Measurements from ENCODE around the gene CX3CR1. TPM values are rescaled to one million over a fixed set of nuclear protein-coding genes. Genes with fewer than 3 reads are reported as not detected.

Gene CX3CR1, protein sequence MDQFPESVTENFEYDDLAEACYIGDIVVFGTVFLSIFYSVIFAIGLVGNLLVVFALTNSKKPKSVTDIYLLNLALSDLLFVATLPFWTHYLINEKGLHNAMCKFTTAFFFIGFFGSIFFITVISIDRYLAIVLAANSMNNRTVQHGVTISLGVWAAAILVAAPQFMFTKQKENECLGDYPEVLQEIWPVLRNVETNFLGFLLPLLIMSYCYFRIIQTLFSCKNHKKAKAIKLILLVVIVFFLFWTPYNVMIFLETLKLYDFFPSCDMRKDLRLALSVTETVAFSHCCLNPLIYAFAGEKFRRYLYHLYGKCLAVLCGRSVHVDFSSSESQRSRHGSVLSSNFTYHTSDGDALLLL
- total RNA-seq = not detected

DNA sequence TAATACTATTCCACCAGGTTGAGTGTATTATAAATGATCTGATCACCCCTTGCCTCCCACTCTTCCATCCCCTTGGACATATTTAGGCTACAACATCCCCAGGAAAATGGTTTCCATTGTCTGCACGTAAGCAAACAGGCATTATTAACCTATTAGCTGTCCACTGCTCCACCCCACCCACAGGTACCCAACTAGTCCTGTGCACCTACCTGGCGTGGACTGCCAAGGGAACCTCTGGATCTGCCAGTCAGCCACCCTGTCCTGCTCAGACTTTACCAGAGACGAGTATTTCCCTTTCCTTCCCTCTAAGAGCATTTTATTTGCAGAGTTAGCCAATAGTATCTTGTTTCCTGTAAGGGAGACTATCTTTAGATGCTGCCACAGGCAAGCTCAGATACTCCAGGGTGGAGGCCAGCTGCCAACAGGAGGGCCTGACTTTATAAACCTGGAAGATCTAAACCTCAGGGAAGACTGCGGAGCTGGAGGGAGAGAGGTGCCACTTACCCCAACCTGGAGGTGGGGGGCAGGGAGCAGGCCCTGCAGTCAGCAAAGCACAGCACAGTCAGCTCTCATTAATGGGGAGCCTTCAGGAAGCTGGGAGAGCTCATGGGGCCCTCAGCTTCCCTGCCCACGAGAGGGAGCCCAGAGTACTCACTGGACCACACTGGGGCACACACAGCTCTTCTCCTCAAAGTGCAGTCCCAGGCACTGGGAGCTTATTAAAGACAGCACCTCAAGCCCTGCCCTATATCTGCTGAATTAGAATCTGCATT is at the start of gene CX3CR1:
TSS of gene CX3CR1 (minus strand) at position 292 of the 773 bp plus-strand sequence. CDS start 13,527 bp downstream, outside the sequence.
- H3K27ac ChIP-seq = no peak within 1 kb of the TSS
- TF ChIP-seq, protein P1, sequence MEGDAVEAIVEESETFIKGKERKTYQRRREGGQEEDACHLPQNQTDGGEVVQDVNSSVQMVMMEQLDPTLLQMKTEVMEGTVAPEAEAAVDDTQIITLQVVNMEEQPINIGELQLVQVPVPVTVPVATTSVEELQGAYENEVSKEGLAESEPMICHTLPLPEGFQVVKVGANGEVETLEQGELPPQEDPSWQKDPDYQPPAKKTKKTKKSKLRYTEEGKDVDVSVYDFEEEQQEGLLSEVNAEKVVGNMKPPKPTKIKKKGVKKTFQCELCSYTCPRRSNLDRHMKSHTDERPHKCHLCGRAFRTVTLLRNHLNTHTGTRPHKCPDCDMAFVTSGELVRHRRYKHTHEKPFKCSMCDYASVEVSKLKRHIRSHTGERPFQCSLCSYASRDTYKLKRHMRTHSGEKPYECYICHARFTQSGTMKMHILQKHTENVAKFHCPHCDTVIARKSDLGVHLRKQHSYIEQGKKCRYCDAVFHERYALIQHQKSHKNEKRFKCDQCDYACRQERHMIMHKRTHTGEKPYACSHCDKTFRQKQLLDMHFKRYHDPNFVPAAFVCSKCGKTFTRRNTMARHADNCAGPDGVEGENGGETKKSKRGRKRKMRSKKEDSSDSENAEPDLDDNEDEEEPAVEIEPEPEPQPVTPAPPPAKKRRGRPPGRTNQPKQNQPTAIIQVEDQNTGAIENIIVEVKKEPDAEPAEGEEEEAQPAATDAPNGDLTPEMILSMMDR (IDR thresholded peaks at IDR 0.05) = no peak
- TF ChIP-seq POLR2A (IDR thresholded peaks at IDR 0.05) = no peak
- no peaks in the 10 kb centered on the region for H3K27me3 ChIP-seq
- no peak within 1 kb of the TSS for H3K4me3 ChIP-seq
- no peaks in the 10 kb centered on the region for H3K9me3 ChIP-seq
- peaks cover 0 to 5% (median 0%) of the 10 kb centered on the region in 4 donors for H3K4me1 ChIP-seq
- DNase-seq = no peak
- no peaks in the 10 kb centered on the region for H3K36me3 ChIP-seq

DNA sequence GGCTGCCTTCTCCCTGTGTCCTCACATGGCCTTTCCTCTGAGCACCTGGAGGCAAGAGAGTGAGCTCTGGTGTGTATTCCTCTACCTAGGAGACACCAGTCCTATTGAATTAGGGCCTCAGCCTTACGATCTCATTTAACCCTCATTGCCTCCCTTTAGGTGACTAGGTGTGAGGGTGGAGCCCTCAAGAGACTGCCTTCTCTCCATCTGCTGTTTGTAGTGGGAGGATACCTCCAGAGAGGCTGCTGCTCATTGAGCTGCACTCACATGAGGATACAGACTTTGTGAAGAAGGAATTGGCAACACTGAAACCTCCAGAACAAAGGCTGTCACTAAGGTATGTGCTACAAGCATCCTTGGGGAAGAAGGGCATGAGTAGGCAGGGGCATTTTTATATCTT is 49.7 kb upstream of the CX3CR1 start, which contains the start of gene CCR8:
TSS of gene CCR8 (plus strand) at position 217 of the 400 bp plus-strand sequence. CDS start 2,623 bp downstream, outside the sequence.
- H3K27me3 ChIP-seq = no peaks in the 10 kb centered on the region
- no peaks in the 10 kb centered on the region for H3K36me3 ChIP-seq
- no peak within 1 kb of the TSS for H3K27ac ChIP-seq
- no peak within 1 kb of the TSS for H3K4me3 ChIP-seq
- no peak for DNase-seq
- no peaks in the 10 kb centered on the region for H3K4me1 ChIP-seq
- H3K9me3 ChIP-seq = no peaks in the 10 kb centered on the region
- TF ChIP-seq, protein P1 (IDR thresholded peaks at IDR 0.05) = no peak
- no peak for TF ChIP-seq POLR2A (IDR thresholded peaks at IDR 0.05)

DNA sequence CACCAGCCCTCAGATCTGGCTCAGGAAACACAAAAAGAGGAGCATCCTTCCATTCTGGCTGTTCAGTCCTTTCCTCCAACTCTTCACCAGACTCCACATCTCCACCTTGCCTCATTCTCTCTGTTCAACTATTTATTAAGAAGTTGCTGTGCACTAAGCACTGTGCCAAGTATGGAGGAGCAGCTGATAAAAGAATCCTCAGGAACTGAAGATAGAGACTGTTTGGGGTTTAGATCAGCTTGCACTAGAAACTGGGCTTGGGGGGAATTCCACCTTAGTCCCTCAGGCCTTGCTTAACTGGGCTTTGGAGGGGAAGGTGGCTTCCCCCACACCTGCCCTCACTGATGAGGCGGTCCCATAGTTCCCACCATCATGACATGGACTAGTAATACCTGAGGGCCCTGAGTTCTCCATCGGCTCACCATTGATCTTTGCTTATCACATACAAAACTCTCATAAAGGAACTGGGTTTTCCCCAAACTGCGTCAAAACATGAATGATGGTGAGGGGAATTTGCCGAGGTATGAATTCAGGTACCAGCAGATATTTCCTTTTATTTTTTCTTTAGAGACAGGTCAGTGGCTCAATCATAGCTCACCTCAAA is 48.0 kb upstream of the CX3CR1 start:
- H3K9me3 ChIP-seq = no peaks in the 10 kb centered on the region
- TF ChIP-seq POLR2A (IDR thresholded peaks at IDR 0.05) = no peak
- TF ChIP-seq, protein P1 (IDR thresholded peaks at IDR 0.05) = no peak
- H3K27me3 ChIP-seq = no peaks in the 10 kb centered on the region
- no peak overlapping the region for H3K27ac ChIP-seq
- DNase-seq = no peak
- H3K4me3 ChIP-seq = no peak overlapping the region
- no peaks in the 10 kb centered on the region for H3K36me3 ChIP-seq
- H3K4me1 ChIP-seq = no peaks in the 10 kb centered on the region

DNA sequence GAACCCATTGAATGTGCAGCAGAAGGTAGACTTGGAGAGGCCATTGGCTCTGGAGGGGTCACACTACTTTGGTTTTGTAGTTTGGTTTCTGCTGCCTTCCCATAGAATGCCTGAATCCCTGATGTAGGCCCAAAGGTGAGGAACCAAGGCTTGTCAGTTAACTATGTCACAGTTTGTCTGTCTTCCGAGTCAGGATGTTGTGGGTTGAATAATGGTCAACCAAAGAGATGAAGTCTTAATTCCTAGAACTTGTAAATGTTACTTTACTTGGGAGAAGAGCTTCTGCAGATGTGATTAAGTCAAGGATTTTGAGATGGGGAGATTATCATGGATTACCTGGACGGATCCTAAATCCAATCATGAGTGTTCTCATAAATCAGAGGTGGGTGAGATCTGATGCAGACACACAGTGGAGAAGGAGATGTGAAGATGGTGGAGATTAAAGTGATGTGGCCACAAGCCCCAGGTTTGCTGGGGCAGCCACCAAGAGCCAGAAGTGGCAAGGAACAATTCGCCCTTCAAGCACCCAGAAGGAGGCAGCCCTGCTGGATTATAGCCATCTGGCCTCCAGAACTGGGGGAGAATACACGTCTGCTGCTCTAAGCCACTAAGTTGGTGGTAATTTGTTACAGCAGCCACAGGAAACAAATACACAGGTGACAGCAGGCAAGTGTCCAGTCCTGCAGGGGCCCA is 47.4 kb upstream of the CX3CR1 start:
- Histone ChIP-seq H3K4me1 (no peaks in the 10 kb centered on the region), H3K27me3 (no peaks in the 10 kb centered on the region), H3K4me3 (no peak overlapping the region), H3K9me3 (no peaks in the 10 kb centered on the region), H3K27ac (no peak overlapping the region), H3K36me3 (no peaks in the 10 kb centered on the region)
- DNase-seq = no peak
- TF ChIP-seq POLR2A (IDR thresholded peaks at IDR 0.05) = no peak
- TF ChIP-seq, protein P1 (IDR thresholded peaks at IDR 0.05) = no peak

DNA sequence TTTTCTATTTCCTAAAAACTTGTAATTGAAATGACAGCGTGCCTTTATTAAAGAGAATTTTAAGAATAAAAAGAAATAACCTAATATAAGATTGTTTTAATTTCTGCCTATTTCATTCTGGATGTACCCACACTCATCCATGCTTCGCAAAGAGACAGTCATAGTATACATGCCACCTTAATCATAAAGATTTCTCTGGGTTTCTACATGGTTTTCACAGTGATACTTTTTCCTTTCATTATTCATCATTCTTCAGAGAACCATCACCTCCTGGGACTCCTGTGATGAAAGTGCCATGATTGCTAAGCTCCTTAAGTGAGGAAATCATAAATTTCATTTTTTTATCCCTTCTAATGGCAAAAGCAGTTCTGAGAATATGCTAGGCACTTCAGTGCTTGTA is 45.4 kb upstream of the CX3CR1 start:
- Histone ChIP-seq H3K27me3 (no peaks in the 10 kb centered on the region), H3K9me3 (no peaks in the 10 kb centered on the region), H3K4me1 (no peaks in the 10 kb centered on the region), H3K36me3 (no peaks in the 10 kb centered on the region), H3K27ac (no peak overlapping the region), H3K4me3 (no peak overlapping the region)
- TF ChIP-seq, protein P1 (IDR thresholded peaks at IDR 0.05) = no peak
- no peak for TF ChIP-seq POLR2A (IDR thresholded peaks at IDR 0.05)
- no peak for DNase-seq

Data from Peyer's patch (tissue), 4 donors.